ENCODE data around the gene RUNX2. TPM values are rescaled to one million over a fixed set of nuclear protein-coding genes. Genes with fewer than 3 reads are reported as not detected.

The RUNX2 gene
- total and polyA plus RNA-seq, 9 of the 15 experiments (the other 6 are each of a cell fraction or from before 2014, with no cell fraction given), result 0.29 to 1.00 (median 0.43) TPM

DNA sequence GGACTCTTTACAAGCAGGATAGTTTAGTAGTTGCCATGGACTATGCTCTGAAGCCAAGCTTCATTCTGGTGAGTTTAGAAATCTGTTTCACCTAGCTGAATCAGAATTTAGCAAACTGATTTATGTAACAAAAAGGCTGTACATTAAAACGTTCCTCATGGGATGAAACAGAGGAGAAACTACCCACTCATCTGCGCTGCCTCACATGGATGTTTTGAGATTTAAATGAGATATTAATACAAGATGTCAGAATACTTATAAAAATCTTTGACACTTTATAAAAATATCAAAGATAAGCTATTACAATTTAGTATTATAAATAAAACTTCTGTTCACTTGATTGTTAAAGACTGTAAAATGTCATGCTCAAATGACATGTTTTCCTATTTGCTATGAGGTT is 16.8 kb downstream of the RUNX2 start (continued):
- TF ChIP-seq NFRKB (IDR thresholded peaks at IDR 0.05; ENCODE audit: low read depth) (no peak), SIRT6 (IDR thresholded peaks at IDR 0.05; ENCODE audit: low read depth, low read length) (no peak), HNRNPUL1 (IDR thresholded peaks at IDR 0.05; ENCODE audit: low read length) (no peak), ZNF778 (CRISPR knock-in tag; IDR thresholded peaks at IDR 0.05) (no peak)
- TF ChIP-seq, protein P1, sequence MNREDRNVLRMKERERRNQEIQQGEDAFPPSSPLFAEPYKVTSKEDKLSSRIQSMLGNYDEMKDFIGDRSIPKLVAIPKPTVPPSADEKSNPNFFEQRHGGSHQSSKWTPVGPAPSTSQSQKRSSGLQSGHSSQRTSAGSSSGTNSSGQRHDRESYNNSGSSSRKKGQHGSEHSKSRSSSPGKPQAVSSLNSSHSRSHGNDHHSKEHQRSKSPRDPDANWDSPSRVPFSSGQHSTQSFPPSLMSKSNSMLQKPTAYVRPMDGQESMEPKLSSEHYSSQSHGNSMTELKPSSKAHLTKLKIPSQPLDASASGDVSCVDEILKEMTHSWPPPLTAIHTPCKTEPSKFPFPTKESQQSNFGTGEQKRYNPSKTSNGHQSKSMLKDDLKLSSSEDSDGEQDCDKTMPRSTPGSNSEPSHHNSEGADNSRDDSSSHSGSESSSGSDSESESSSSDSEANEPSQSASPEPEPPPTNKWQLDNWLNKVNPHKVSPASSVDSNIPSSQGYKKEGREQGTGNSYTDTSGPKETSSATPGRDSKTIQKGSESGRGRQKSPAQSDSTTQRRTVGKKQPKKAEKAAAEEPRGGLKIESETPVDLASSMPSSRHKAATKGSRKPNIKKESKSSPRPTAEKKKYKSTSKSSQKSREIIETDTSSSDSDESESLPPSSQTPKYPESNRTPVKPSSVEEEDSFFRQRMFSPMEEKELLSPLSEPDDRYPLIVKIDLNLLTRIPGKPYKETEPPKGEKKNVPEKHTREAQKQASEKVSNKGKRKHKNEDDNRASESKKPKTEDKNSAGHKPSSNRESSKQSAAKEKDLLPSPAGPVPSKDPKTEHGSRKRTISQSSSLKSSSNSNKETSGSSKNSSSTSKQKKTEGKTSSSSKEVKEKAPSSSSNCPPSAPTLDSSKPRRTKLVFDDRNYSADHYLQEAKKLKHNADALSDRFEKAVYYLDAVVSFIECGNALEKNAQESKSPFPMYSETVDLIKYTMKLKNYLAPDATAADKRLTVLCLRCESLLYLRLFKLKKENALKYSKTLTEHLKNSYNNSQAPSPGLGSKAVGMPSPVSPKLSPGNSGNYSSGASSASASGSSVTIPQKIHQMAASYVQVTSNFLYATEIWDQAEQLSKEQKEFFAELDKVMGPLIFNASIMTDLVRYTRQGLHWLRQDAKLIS (CRISPR knock-in tag; IDR thresholded peaks at IDR 0.05), result no peak

GRCh38 chr6:45350186-45350710 is 22.1 kb downstream of the RUNX2 start:
- peaks cover 0 to 16% of the 10 kb centered on the region in 2 experiments; a peak in 4 of 5 replicates for H3K4me1 ChIP-seq (replicated peaks in 1 of 2; ENCODE audit: control insufficient read depth in 2 of 2, insufficient read depth in 2 of 2, low read length in 2 of 2)
- H3K4me2 ChIP-seq (ENCODE audit: insufficient read depth, low read length), result no peak overlapping the region
- H2AFZ ChIP-seq (ENCODE audit: low read depth, low read length), result no peak overlapping the region
- H4K20me1 ChIP-seq (replicated peaks; ENCODE audit: control insufficient read depth, insufficient read depth, low read length), result no peaks in the 10 kb centered on the region
- no peaks in the 10 kb centered on the region for H3K9me3 ChIP-seq (replicated peaks; ENCODE audit: control insufficient read depth, insufficient read depth, low read depth, low read length)
- DNase-seq (ENCODE audit: extremely low read depth in 1 of 4, low spot score in 3 of 4) (no peak), FAIRE-seq (no peak), ATAC-seq (no peak)
- H3K27me3 ChIP-seq (ENCODE audit: control insufficient read depth in 2 of 2, insufficient read depth in 2 of 2, low read length in 2 of 2), result no peaks in the 10 kb centered on the region
- POLR2A ChIA-PET, result interaction anchor here (0.9 to 1.3 kb wide), 3 partner anchors 11 to 28 kb away, joined by 3 to 8 read pairs (median 4); no protein-coding TSS in a partner anchor
- CTCF ChIA-PET (ENCODE audit: low intra/inter-chr PET ratio), result no interaction called here
- no peaks in the 10 kb centered on the region for H3K79me2 ChIP-seq (ENCODE audit: control insufficient read depth, insufficient read depth, low read length)
- intact Hi-C loops (cut with micrococcal nuclease), result no loop called here
- H3K36me3 ChIP-seq (ENCODE audit: control insufficient read depth, insufficient read depth, low read length), result no peaks in the 10 kb centered on the region
- no TSS peak for BruUV-seq (replicated peaks)
- in situ Hi-C loops (cut with MboI), result no loop called here
- no peaks in the 10 kb centered on the region for H3K9me1 ChIP-seq (ENCODE audit: control insufficient read depth, insufficient read depth, low read length)
- no peak overlapping the region for H3K4me3 ChIP-seq
- H3K27ac ChIP-seq (ENCODE audit: extremely low read depth, low read depth, low read length), result no peak overlapping the region
- H3K9ac ChIP-seq (ENCODE audit: insufficient read depth in 1 of 2, low read depth in 2 of 2, low read length in 2 of 2), result no peak overlapping the region
- TF ChIP-seq, protein P2, sequence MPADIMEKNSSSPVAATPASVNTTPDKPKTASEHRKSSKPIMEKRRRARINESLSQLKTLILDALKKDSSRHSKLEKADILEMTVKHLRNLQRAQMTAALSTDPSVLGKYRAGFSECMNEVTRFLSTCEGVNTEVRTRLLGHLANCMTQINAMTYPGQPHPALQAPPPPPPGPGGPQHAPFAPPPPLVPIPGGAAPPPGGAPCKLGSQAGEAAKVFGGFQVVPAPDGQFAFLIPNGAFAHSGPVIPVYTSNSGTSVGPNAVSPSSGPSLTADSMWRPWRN (IDR thresholded peaks at IDR 0.05; ENCODE audit: low read depth), result no peak
- no peak for TF ChIP-seq ZC3H11A (IDR thresholded peaks at IDR 0.05; ENCODE audit: low read depth, low read length)
- TF ChIP-seq, protein P3, sequence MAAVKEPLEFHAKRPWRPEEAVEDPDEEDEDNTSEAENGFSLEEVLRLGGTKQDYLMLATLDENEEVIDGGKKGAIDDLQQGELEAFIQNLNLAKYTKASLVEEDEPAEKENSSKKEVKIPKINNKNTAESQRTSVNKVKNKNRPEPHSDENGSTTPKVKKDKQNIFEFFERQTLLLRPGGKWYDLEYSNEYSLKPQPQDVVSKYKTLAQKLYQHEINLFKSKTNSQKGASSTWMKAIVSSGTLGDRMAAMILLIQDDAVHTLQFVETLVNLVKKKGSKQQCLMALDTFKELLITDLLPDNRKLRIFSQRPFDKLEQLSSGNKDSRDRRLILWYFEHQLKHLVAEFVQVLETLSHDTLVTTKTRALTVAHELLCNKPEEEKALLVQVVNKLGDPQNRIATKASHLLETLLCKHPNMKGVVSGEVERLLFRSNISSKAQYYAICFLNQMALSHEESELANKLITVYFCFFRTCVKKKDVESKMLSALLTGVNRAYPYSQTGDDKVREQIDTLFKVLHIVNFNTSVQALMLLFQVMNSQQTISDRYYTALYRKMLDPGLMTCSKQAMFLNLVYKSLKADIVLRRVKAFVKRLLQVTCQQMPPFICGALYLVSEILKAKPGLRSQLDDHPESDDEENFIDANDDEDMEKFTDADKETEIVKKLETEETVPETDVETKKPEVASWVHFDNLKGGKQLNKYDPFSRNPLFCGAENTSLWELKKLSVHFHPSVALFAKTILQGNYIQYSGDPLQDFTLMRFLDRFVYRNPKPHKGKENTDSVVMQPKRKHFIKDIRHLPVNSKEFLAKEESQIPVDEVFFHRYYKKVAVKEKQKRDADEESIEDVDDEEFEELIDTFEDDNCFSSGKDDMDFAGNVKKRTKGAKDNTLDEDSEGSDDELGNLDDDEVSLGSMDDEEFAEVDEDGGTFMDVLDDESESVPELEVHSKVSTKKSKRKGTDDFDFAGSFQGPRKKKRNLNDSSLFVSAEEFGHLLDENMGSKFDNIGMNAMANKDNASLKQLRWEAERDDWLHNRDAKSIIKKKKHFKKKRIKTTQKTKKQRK (IDR thresholded peaks at IDR 0.05; ENCODE audit: borderline replicate concordance, low read depth, low read length), result no peak
- TF ChIP-seq CBX3 (IDR thresholded peaks at IDR 0.05; ENCODE audit: borderline replicate concordance in 1 of 2, low read length in 2 of 2), result no peak
- TF ChIP-seq, protein P4, sequence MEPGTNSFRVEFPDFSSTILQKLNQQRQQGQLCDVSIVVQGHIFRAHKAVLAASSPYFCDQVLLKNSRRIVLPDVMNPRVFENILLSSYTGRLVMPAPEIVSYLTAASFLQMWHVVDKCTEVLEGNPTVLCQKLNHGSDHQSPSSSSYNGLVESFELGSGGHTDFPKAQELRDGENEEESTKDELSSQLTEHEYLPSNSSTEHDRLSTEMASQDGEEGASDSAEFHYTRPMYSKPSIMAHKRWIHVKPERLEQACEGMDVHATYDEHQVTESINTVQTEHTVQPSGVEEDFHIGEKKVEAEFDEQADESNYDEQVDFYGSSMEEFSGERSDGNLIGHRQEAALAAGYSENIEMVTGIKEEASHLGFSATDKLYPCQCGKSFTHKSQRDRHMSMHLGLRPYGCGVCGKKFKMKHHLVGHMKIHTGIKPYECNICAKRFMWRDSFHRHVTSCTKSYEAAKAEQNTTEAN (CRISPR knock-in tag; IDR thresholded peaks at IDR 0.05), result no peak

Data from K562 (cell line).